Mesenchymal stem cell (in vitro differentiated cells and primary cell): Measurements from ENCODE around the gene MRAP.
"Not testable (repeated sequence)": the region's sequence is repeated elsewhere in the genome, so short reads cannot be mapped to it uniquely, and the experiment has no call there.

Source experiments
- DNase-seq: peaks from one replicate; pipeline ENCODE4 v3.0.0-alpha.2; 2013
- H2AFZ ChIP-seq: one replicate; pipeline ENCODE4 v1.6.1; 2013; ENCODE audit warnings: low read depth, mild to moderate bottlenecking, control low read depth, inconsistent platforms, low read length, moderate library complexity
- H2AK5ac ChIP-seq: 2 replicates; pipeline ENCODE4 v1.6.1; 2013; ENCODE audit warnings: low read length, moderate library complexity, mild to moderate bottlenecking, inconsistent platforms; ENCODE audit not compliant: severe bottlenecking
- H2BK120ac ChIP-seq: one replicate; pipeline ENCODE4 v1.6.1; 2013; ENCODE audit warnings: low read depth, mild to moderate bottlenecking, inconsistent platforms, low read length, moderate library complexity
- H2BK12ac ChIP-seq, 2 experiments: one replicate each; pipeline ENCODE4 v1.6.1; 2013; ENCODE audit warnings: inconsistent platforms in 2 of 2, low read length in 2 of 2, mild to moderate bottlenecking in 2 of 2, moderate library complexity in 2 of 2, control low read depth in 1 of 2
- H2BK15ac ChIP-seq: one replicate; pipeline ENCODE4 v1.6.1; 2013; ENCODE audit warnings: mild to moderate bottlenecking, low read depth, inconsistent platforms; ENCODE audit not compliant: poor library complexity, severe bottlenecking
- H2BK5ac ChIP-seq: 2 replicates; pipeline ENCODE4 v1.6.1; 2013; ENCODE audit warnings: low read depth, mild to moderate bottlenecking, low read length, control low read depth, inconsistent platforms; ENCODE audit not compliant: poor library complexity, severe bottlenecking
- H3K14ac ChIP-seq, 2 experiments: one replicate each; pipeline ENCODE4 v1.6.1; 2013; ENCODE audit warnings: inconsistent platforms in 2 of 2, low read length in 2 of 2, control low read depth in 1 of 2, mild to moderate bottlenecking in 1 of 2, moderate library complexity in 1 of 2
- H3K18ac ChIP-seq, 2 experiments: one replicate each; pipeline ENCODE4 v1.6.1; 2013; ENCODE audit warnings: inconsistent platforms in 2 of 2, low read length in 2 of 2, control low read depth in 1 of 2, low read depth in 1 of 2, mild to moderate bottlenecking in 1 of 2
- H3K23ac ChIP-seq, 2 experiments: one replicate each; pipeline ENCODE4 v1.6.1; 2013; ENCODE audit warnings: inconsistent platforms in 2 of 2, low read length in 2 of 2, mild to moderate bottlenecking in 2 of 2, moderate library complexity in 2 of 2, control low read depth in 1 of 2
- H3K27ac ChIP-seq: 2 replicates; pipeline ENCODE4 v1.5.1; 2013; ENCODE audit warnings: mild to moderate bottlenecking, moderate library complexity, low read length, control low read depth, inconsistent platforms; ENCODE audit not compliant: poor library complexity, severe bottlenecking
- H3K27me3 ChIP-seq, 2 experiments: 2 replicates each; pipeline versions ENCODE4 v1.6.1 to v1.7.0; 2013; ENCODE audit warnings: low read length in 2 of 2, mild to moderate bottlenecking in 2 of 2, moderate library complexity in 2 of 2, control low read depth in 1 of 2, inconsistent platforms in 1 of 2; ENCODE audit not compliant: control insufficient read depth in 1 of 2, insufficient read depth in 1 of 2
- H3K36me3 ChIP-seq, 2 experiments: 2 replicates each; pipeline versions ENCODE4 v1.6.1 to v1.7.0; 2013; ENCODE audit warnings: low read length in 2 of 2, control low read depth in 1 of 2, inconsistent platforms in 1 of 2, low read depth in 1 of 2, mild to moderate bottlenecking in 1 of 2; ENCODE audit not compliant: insufficient read depth in 2 of 2, control insufficient read depth in 1 of 2
- H3K4ac ChIP-seq, 2 experiments: one replicate each; pipeline ENCODE4 v1.6.1; 2013; ENCODE audit warnings: inconsistent platforms in 2 of 2, low read length in 2 of 2, mild to moderate bottlenecking in 2 of 2, moderate library complexity in 2 of 2, control low read depth in 1 of 2, low read depth in 1 of 2
- H3K4me1 ChIP-seq: 2 replicates; pipeline ENCODE4 v1.6.1; 2013; ENCODE audit warnings: low read depth, low read length, control low read depth; ENCODE audit not compliant: control insufficient read depth, insufficient read depth
- H3K4me2 ChIP-seq: 2 replicates; pipeline ENCODE4 v1.6.1; 2013; ENCODE audit warnings: low read length, mild to moderate bottlenecking, inconsistent platforms; ENCODE audit not compliant: poor library complexity, severe bottlenecking
- H3K4me3 ChIP-seq, 2 experiments: 2 replicates each; pipeline versions ENCODE4 v1.5.1 to v1.7.0; 2013; ENCODE audit warnings: low read length in 2 of 2, mild to moderate bottlenecking in 2 of 2, control low read depth in 1 of 2, low read depth in 1 of 2; ENCODE audit not compliant: insufficient read depth in 1 of 2
- H3K79me1 ChIP-seq: replicated peaks from 2 replicates; pipeline ENCODE4 v1.6.1; 2013; ENCODE audit warnings: mild to moderate bottlenecking, control low read depth, low read length, inconsistent platforms; ENCODE audit not compliant: poor library complexity, severe bottlenecking
- H3K9ac ChIP-seq: 2 replicates; pipeline ENCODE4 v1.7.0; 2013; ENCODE audit warnings: mild to moderate bottlenecking, low read length, moderate library complexity
- H3K9me3 ChIP-seq: 2 replicates; pipeline ENCODE4 v1.7.0; 2013; ENCODE audit warnings: mild to moderate bottlenecking, low read length; ENCODE audit not compliant: control insufficient read depth
- H4K8ac ChIP-seq: one replicate; pipeline ENCODE4 v1.6.1; 2013; ENCODE audit warnings: inconsistent platforms, mild to moderate bottlenecking, low read length, moderate library complexity
- H4K91ac ChIP-seq: one replicate; pipeline ENCODE4 v1.6.1; 2013; ENCODE audit warnings: mild to moderate bottlenecking, low read length, inconsistent platforms
- WGBS: methylation state at CpG from one replicate; pipeline ENCODE4 v1.1.7; 2013; ENCODE audit warnings: mixed read lengths; 5-methylcytosine and 5-hydroxymethylcytosine counted together

Gene MRAP

DNA sequence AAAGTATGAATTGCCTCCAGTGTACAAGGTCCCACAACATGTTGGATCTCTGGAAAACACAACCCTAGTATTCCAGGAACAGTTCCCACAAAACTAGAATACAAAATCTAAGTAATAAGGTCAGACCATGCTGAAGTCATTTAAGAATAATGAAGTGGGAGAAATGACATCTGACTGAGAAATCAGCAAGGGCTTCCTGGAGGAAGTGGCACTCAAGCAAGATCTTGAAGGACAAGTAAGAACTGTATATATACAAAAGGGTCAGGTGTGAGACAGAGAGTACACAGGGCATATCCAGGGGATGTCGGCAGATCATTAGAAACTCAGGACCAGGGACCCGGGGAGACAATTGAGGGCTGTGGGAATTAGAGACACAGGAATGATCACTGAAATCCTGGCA, 38.5 kb upstream of the MRAP start:
- no peak overlapping the region for H3K4me3 ChIP-seq
- no peak overlapping the region for H3K4ac ChIP-seq
- no peak overlapping the region for H2AK5ac ChIP-seq
- H3K9me3 ChIP-seq, result no peaks in the 10 kb centered on the region
- no peak overlapping the region for H4K91ac ChIP-seq
- DNase-seq, result no peak
- no peak overlapping the region for H3K23ac ChIP-seq
- no peak overlapping the region for H3K27ac ChIP-seq
- no peak overlapping the region for H2BK15ac ChIP-seq
- H3K18ac ChIP-seq, result no peak overlapping the region
- no peak overlapping the region for H3K9ac ChIP-seq
- H3K36me3 ChIP-seq, result no peaks in the 10 kb centered on the region
- no peak overlapping the region for H2BK5ac ChIP-seq
- H3K14ac ChIP-seq, result no peak overlapping the region
- H2BK120ac ChIP-seq, result no peak overlapping the region
- H2AFZ ChIP-seq, result no peak overlapping the region
- no peak overlapping the region for H4K8ac ChIP-seq
- peaks cover 1% of the 10 kb centered on the region for H3K4me1 ChIP-seq
- no peak overlapping the region for H2BK12ac ChIP-seq
- 84% methylated on average over 2 of the region's 2 CpGs for WGBS
- no peak overlapping the region for H3K4me2 ChIP-seq
- no peaks in the 10 kb centered on the region for H3K27me3 ChIP-seq
- H3K79me1 ChIP-seq, result no peaks in the 10 kb centered on the region

DNA sequence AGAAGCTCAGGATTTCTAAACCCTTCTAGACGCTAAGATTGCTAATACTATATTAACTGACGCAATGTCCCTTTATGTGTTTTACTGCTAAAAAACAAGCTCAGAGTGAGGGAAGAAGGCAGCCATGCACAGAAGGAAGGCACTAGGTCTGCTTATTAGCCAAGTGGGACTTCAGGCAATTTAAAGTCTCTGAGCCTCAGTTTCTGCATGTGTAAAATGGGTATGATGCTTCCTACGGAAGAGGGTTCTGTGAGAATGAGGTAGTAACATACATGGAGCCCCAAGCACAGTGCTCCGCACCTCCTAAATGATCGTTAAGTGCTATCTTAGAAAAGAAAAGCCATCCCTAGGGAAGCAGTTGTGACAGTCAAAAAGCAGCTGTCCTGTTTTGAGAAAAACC, 36.7 kb upstream of the MRAP start:
- H4K91ac ChIP-seq, result no peak overlapping the region
- H3K9me3 ChIP-seq, result no peaks in the 10 kb centered on the region
- H3K23ac ChIP-seq, result no peak overlapping the region
- no peak overlapping the region for H2BK12ac ChIP-seq
- H3K27ac ChIP-seq, result no peak overlapping the region
- no peak overlapping the region for H3K14ac ChIP-seq
- DNase-seq, result no peak
- no peaks in the 10 kb centered on the region for H3K27me3 ChIP-seq
- no peak overlapping the region for H3K18ac ChIP-seq
- peaks cover 1% of the 10 kb centered on the region for H3K4me1 ChIP-seq
- H2BK15ac ChIP-seq, result no peak overlapping the region
- H3K79me1 ChIP-seq, result no peaks in the 10 kb centered on the region
- no peak overlapping the region for H2BK5ac ChIP-seq
- no peak overlapping the region for H2BK120ac ChIP-seq
- no peak overlapping the region for H3K4me2 ChIP-seq
- no peak overlapping the region for H3K9ac ChIP-seq
- WGBS, result 90% methylated on average over 4 of the region's 5 CpGs
- no peak overlapping the region for H2AK5ac ChIP-seq
- no peak overlapping the region for H3K4ac ChIP-seq
- peaks cover 2 to 4% of the 10 kb centered on the region in 2 experiments for H3K36me3 ChIP-seq
- H2AFZ ChIP-seq, result no peak overlapping the region
- H4K8ac ChIP-seq, result no peak overlapping the region
- H3K4me3 ChIP-seq, result no peak overlapping the region

DNA sequence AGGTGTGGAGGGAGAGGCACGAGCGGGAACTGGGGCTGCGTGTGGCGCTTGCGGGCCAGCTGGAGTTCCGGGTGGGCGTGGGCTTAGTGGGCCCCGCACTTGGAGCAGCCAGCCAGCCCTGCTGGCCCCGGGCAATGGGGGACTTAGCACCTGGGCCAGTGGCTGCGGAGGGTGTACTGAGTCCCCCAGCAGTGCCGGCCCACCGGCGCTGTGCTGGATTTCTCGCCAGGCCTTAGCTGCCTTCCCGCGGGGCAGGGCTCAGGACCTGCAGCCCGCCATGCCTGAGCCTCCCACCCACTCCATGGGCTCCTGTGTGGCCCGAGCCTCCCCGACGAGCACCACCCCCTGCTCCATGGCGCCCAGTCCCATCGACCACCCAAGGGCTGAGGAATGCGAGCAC, 33.3 kb upstream of the MRAP start:
- not testable (repeated sequence) for H2BK15ac ChIP-seq, H3K79me1 ChIP-seq, H2AK5ac ChIP-seq, H3K14ac ChIP-seq, H3K9ac ChIP-seq, H2AFZ ChIP-seq, H3K4me2 ChIP-seq, H3K27ac ChIP-seq, H3K18ac ChIP-seq, H4K91ac ChIP-seq, H2BK12ac ChIP-seq, H2BK5ac ChIP-seq, DNase-seq, H3K4ac ChIP-seq, H3K27me3 ChIP-seq, H3K4me1 ChIP-seq, H4K8ac ChIP-seq, H2BK120ac ChIP-seq, H3K4me3 ChIP-seq, H3K23ac ChIP-seq, H3K9me3 ChIP-seq
- 95% methylated on average over 22 of the region's 23 CpGs for WGBS
- H3K36me3 ChIP-seq, result peaks cover 14 to 28% of the 10 kb centered on the region in 2 experiments

DNA sequence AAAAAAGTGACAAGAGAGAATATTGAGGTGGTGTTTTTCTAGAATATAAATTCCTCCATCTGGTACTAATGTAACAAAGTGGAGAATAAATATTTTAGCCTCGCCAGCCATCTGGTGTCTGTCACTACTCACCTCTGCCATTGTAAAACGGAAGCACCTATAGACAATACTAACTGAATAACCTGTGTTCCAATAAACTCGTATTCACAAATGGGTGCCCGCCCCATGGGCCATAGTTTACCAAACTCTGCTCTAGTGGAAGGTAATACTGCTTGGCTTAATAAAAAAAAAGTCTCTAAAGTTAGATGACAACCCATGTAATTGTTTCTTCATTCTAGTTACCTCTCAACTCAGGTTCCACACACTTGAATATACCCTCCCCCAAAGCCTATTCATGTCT, 27.9 kb upstream of the MRAP start:
- no peak overlapping the region for H2BK5ac ChIP-seq
- H3K27me3 ChIP-seq, result no peaks in the 10 kb centered on the region
- no peak overlapping the region for H2AFZ ChIP-seq
- H3K4ac ChIP-seq, result no peak overlapping the region
- 100% methylated on average over 2 of the region's 4 CpGs for WGBS
- no peak overlapping the region for H3K4me3 ChIP-seq
- H2AK5ac ChIP-seq, result no peak overlapping the region
- no peak for DNase-seq
- H3K23ac ChIP-seq, result no peak overlapping the region
- H3K4me1 ChIP-seq, result no peaks in the 10 kb centered on the region
- H2BK120ac ChIP-seq, result no peak overlapping the region
- no peaks in the 10 kb centered on the region for H3K9me3 ChIP-seq
- H4K91ac ChIP-seq, result no peak overlapping the region
- no peak overlapping the region for H3K18ac ChIP-seq
- H2BK15ac ChIP-seq, result no peak overlapping the region
- no peak overlapping the region for H3K14ac ChIP-seq
- H3K27ac ChIP-seq, result no peak overlapping the region
- peaks cover 14 to 64% of the 10 kb centered on the region in 2 experiments for H3K36me3 ChIP-seq
- no peak overlapping the region for H3K9ac ChIP-seq
- no peak overlapping the region for H4K8ac ChIP-seq
- H3K4me2 ChIP-seq, result no peak overlapping the region
- no peak overlapping the region for H2BK12ac ChIP-seq
- peaks cover 14% of the 10 kb centered on the region for H3K79me1 ChIP-seq
